ENCODE data around the gene FAM227B. TPM values are rescaled to one million over a fixed set of nuclear protein-coding genes. Genes with fewer than 3 reads are reported as not detected.
"Not testable (repeated sequence)": the region's sequence is repeated elsewhere in the genome, so short reads cannot be mapped to it uniquely, and the experiment has no call there.

FAM227B gene
- total RNA-seq, 2 experiments from 2014 or later: 2.9 to 4.1 TPM

GRCh38 chr15:49492830-49493229 is 127.8 kb downstream of the FAM227B start:
- Mint-ChIP-seq H3K4me1 (no peaks in the 10 kb centered on the region), H3K27me3 (no peaks in the 10 kb centered on the region), H3K4me3 (no peak overlapping the region), H3K9me3 (no peaks in the 10 kb centered on the region), H3K36me3 (no peaks in the 10 kb centered on the region), H3K27ac (no peak overlapping the region)
- no peak for DNase-seq

GRCh38 chr15:49492151-49492550 is 128.5 kb downstream of the FAM227B start:
- no peaks in the 10 kb centered on the region for H3K4me1 Mint-ChIP-seq
- H3K27ac Mint-ChIP-seq: no peak overlapping the region
- no peaks in the 10 kb centered on the region for H3K9me3 Mint-ChIP-seq
- no peak for DNase-seq
- no peak overlapping the region for H3K4me3 Mint-ChIP-seq
- no peaks in the 10 kb centered on the region for H3K36me3 Mint-ChIP-seq
- H3K27me3 Mint-ChIP-seq: no peaks in the 10 kb centered on the region

GRCh38 chr15:49490966-49491365 is 129.7 kb downstream of the FAM227B start:
- Mint-ChIP-seq H3K9me3 (no peaks in the 10 kb centered on the region), H3K36me3 (no peaks in the 10 kb centered on the region), H3K4me3 (no peak overlapping the region), H3K27ac (no peak overlapping the region), H3K4me1 (no peaks in the 10 kb centered on the region), H3K27me3 (no peaks in the 10 kb centered on the region)
- DNase-seq: no peak

GRCh38 chr15:49485401-49485800 is 135.2 kb downstream of the FAM227B start:
- not testable (repeated sequence) for H3K4me3 Mint-ChIP-seq, H3K4me1 Mint-ChIP-seq, H3K27ac Mint-ChIP-seq, DNase-seq, H3K27me3 Mint-ChIP-seq, H3K9me3 Mint-ChIP-seq, H3K36me3 Mint-ChIP-seq

- not testable (repeated sequence) for H3K4me1 Mint-ChIP-seq, H3K4me3 Mint-ChIP-seq, H3K27me3 Mint-ChIP-seq, H3K9me3 Mint-ChIP-seq, H3K36me3 Mint-ChIP-seq, DNase-seq, H3K27ac Mint-ChIP-seq
Observed at GRCh38 chr15:49478982-49479381, 141.6 kb downstream of the FAM227B start.

GRCh38 chr15:49478021-49478420 is 142.6 kb downstream of the FAM227B start:
- H3K27me3 Mint-ChIP-seq, H3K4me3 Mint-ChIP-seq, H3K27ac Mint-ChIP-seq: not testable (repeated sequence)

GRCh38 chr15:49473031-49473430 is 147.6 kb downstream of the FAM227B start:
- Mint-ChIP-seq H3K4me3 (no peak overlapping the region), H3K4me1 (peaks cover 7% of the 10 kb centered on the region), H3K27me3 (no peaks in the 10 kb centered on the region), H3K27ac (no peak overlapping the region), H3K9me3 (no peaks in the 10 kb centered on the region), H3K36me3 (no peaks in the 10 kb centered on the region)
- DNase-seq: no peak

More at GRCh38 chr15:49478021-49478420, 142.6 kb downstream of the FAM227B start:
- not testable (repeated sequence) for H3K36me3 Mint-ChIP-seq, H3K9me3 Mint-ChIP-seq, H3K4me1 Mint-ChIP-seq, DNase-seq

GRCh38 chr15:49472338-49472737 is 148.3 kb downstream of the FAM227B start:
- Mint-ChIP-seq H3K4me3 (no peak overlapping the region), H3K27me3 (no peaks in the 10 kb centered on the region), H3K9me3 (no peaks in the 10 kb centered on the region), H3K36me3 (no peaks in the 10 kb centered on the region), H3K4me1 (peaks cover 7% of the 10 kb centered on the region), H3K27ac (no peak overlapping the region)
- DNase-seq: no peak

GRCh38 chr15:49471733-49472132 is 148.9 kb downstream of the FAM227B start:
- DNase-seq: peak; percentile 2
- Mint-ChIP-seq H3K36me3 (no peaks in the 10 kb centered on the region), H3K27me3 (no peaks in the 10 kb centered on the region), H3K4me3 (no peak overlapping the region), H3K27ac (no peak overlapping the region), H3K4me1 (peaks cover 7% of the 10 kb centered on the region), H3K9me3 (no peaks in the 10 kb centered on the region)

- peak; percentile 18 for DNase-seq
- not testable (repeated sequence) for H3K36me3 Mint-ChIP-seq, H3K9me3 Mint-ChIP-seq, H3K4me1 Mint-ChIP-seq, H3K4me3 Mint-ChIP-seq, H3K27me3 Mint-ChIP-seq, H3K27ac Mint-ChIP-seq
Observed at GRCh38 chr15:49471248-49471647, 149.4 kb downstream of the FAM227B start.

GRCh38 chr15:49468481-49468839 is 152.2 kb downstream of the FAM227B start:
- H3K36me3 Mint-ChIP-seq: no peaks in the 10 kb centered on the region
- H3K4me1 Mint-ChIP-seq: peaks cover 7% of the 10 kb centered on the region
- H3K9me3 Mint-ChIP-seq: no peaks in the 10 kb centered on the region
- no peak overlapping the region for H3K4me3 Mint-ChIP-seq
- no peaks in the 10 kb centered on the region for H3K27me3 Mint-ChIP-seq
- H3K27ac Mint-ChIP-seq: no peak overlapping the region
- no peak for DNase-seq

GRCh38 chr15:49467746-49468480 is 152.7 kb downstream of the FAM227B start:
- Mint-ChIP-seq H3K27ac (no peak overlapping the region), H3K27me3 (no peaks in the 10 kb centered on the region), H3K36me3 (no peaks in the 10 kb centered on the region), H3K4me1 (peaks cover 7% of the 10 kb centered on the region), H3K4me3 (no peak overlapping the region), H3K9me3 (no peaks in the 10 kb centered on the region)
- no peak for DNase-seq

GRCh38 chr15:49466119-49466518 is 154.5 kb downstream of the FAM227B start:
- Mint-ChIP-seq H3K27me3 (no peaks in the 10 kb centered on the region), H3K36me3 (no peaks in the 10 kb centered on the region), H3K27ac (no peak overlapping the region), H3K4me3 (no peak overlapping the region), H3K4me1 (no peaks in the 10 kb centered on the region), H3K9me3 (no peaks in the 10 kb centered on the region)
- no peak for DNase-seq

- no peak for DNase-seq
Observed at GRCh38 chr15:49464522-49464921, 156.1 kb downstream of the FAM227B start.

GRCh38 chr15:49462232-49462844 is 158.3 kb downstream of the FAM227B start:
- Mint-ChIP-seq H3K4me3 (no peak overlapping the region), H3K9me3 (no peaks in the 10 kb centered on the region), H3K27ac (no peak overlapping the region), H3K4me1 (no peaks in the 10 kb centered on the region), H3K36me3 (no peaks in the 10 kb centered on the region), H3K27me3 (no peaks in the 10 kb centered on the region)
- DNase-seq: no peak

More at GRCh38 chr15:49464522-49464921, 156.1 kb downstream of the FAM227B start:
- H3K9me3 Mint-ChIP-seq: no peaks in the 10 kb centered on the region
- no peaks in the 10 kb centered on the region for H3K27me3 Mint-ChIP-seq
- no peak overlapping the region for H3K27ac Mint-ChIP-seq
- H3K4me3 Mint-ChIP-seq: no peak overlapping the region
- H3K4me1 Mint-ChIP-seq: no peaks in the 10 kb centered on the region
- H3K36me3 Mint-ChIP-seq: no peaks in the 10 kb centered on the region

- no peaks in the 10 kb centered on the region for H3K36me3 Mint-ChIP-seq
- no peaks in the 10 kb centered on the region for H3K27me3 Mint-ChIP-seq
- no peaks in the 10 kb centered on the region for H3K4me1 Mint-ChIP-seq
- no peak for DNase-seq
- no peak overlapping the region for H3K27ac Mint-ChIP-seq
- no peaks in the 10 kb centered on the region for H3K9me3 Mint-ChIP-seq
- no peak overlapping the region for H3K4me3 Mint-ChIP-seq
Observed at GRCh38 chr15:49460411-49460941, 160.1 kb downstream of the FAM227B start.
